ENCODE measurements around the gene GALNT14. TPM values are rescaled to one million over a fixed set of nuclear protein-coding genes. Genes with fewer than 3 reads are reported as not detected.
A peak's percentile ranks its signal among the peaks of the same experiment; 100 is the strongest.

Gene GALNT14
- total and polyA plus RNA-seq, 4 donors = 0.85 to 2.8 (median 2.4) TPM

GRCh38 chr2:31054842-31055388 lies 83.3 kb downstream of the GALNT14 start:
- Histone ChIP-seq H3K9ac (ENCODE audit: insufficient read depth in 1 of 2, low read length in 2 of 2) (no peak overlapping the region), H3K4me3 (no peak overlapping the region), H3K27ac (ENCODE audit: low read depth in 1 of 2, low read length in 1 of 2) (no peak overlapping the region), H3K36me3 (ENCODE audit: control insufficient read depth in 4 of 4, insufficient read depth in 4 of 4, low read length in 4 of 4) (no peaks in the 10 kb centered on the region), H3K27me3 (ENCODE audit: control insufficient read depth in 3 of 3, insufficient read depth in 3 of 3, low read length in 2 of 3) (no peaks in the 10 kb centered on the region), H3K9me3 (ENCODE audit: control insufficient read depth in 4 of 4, insufficient read depth in 3 of 4, low read length in 3 of 4) (peaks cover 0 to 2% (median 0%) of the 10 kb centered on the region in 4 donors), H3K4me1 (ENCODE audit: control insufficient read depth in 5 of 5, insufficient read depth in 5 of 5, low read length in 5 of 5) (peaks cover 0 to 6% (median 3%) of the 10 kb centered on the region in 5 donors)
- TF ChIP-seq, protein P1, sequence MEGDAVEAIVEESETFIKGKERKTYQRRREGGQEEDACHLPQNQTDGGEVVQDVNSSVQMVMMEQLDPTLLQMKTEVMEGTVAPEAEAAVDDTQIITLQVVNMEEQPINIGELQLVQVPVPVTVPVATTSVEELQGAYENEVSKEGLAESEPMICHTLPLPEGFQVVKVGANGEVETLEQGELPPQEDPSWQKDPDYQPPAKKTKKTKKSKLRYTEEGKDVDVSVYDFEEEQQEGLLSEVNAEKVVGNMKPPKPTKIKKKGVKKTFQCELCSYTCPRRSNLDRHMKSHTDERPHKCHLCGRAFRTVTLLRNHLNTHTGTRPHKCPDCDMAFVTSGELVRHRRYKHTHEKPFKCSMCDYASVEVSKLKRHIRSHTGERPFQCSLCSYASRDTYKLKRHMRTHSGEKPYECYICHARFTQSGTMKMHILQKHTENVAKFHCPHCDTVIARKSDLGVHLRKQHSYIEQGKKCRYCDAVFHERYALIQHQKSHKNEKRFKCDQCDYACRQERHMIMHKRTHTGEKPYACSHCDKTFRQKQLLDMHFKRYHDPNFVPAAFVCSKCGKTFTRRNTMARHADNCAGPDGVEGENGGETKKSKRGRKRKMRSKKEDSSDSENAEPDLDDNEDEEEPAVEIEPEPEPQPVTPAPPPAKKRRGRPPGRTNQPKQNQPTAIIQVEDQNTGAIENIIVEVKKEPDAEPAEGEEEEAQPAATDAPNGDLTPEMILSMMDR (IDR thresholded peaks at IDR 0.05; ENCODE audit: control extremely low read depth, extremely low read depth) = no peak
- WGBS, 2 donors = 72 to 73% methylated on average over 7 of the region's 7 CpGs
- DNase-seq (no peak), ATAC-seq (ENCODE audit: insufficient read depth, low FRiP score) (no peak)

- Histone ChIP-seq H3K9ac (ENCODE audit: insufficient read depth in 1 of 2, low read length in 2 of 2) (no peak overlapping the region), H3K36me3 (ENCODE audit: control insufficient read depth in 4 of 4, insufficient read depth in 4 of 4, low read length in 4 of 4) (no peaks in the 10 kb centered on the region), H3K27me3 (ENCODE audit: control insufficient read depth in 3 of 3, insufficient read depth in 3 of 3, low read length in 2 of 3) (no peaks in the 10 kb centered on the region), H3K4me1 (ENCODE audit: control insufficient read depth in 5 of 5, insufficient read depth in 5 of 5, low read length in 5 of 5) (peaks cover 0 to 6% (median 3%) of the 10 kb centered on the region in 5 donors), H3K9me3 (ENCODE audit: control insufficient read depth in 4 of 4, insufficient read depth in 3 of 4, low read length in 3 of 4) (peaks cover 0 to 2% (median 0%) of the 10 kb centered on the region in 4 donors), H3K27ac (ENCODE audit: low read depth in 1 of 2, low read length in 1 of 2) (no peak overlapping the region), H3K4me3 (no peak overlapping the region)
- DNase-seq (peak in 1 of 3 donors; percentile 16), ATAC-seq (ENCODE audit: insufficient read depth, low FRiP score) (no peak)
- 69 to 72% methylated on average over 6 of the region's 6 CpGs for WGBS, 2 donors
- TF ChIP-seq, protein P1 (IDR thresholded peaks at IDR 0.05; ENCODE audit: control extremely low read depth, extremely low read depth) = no peak
Measured at GRCh38 chr2:31053929-31054782, 84.1 kb downstream of the GALNT14 start.

DNA sequence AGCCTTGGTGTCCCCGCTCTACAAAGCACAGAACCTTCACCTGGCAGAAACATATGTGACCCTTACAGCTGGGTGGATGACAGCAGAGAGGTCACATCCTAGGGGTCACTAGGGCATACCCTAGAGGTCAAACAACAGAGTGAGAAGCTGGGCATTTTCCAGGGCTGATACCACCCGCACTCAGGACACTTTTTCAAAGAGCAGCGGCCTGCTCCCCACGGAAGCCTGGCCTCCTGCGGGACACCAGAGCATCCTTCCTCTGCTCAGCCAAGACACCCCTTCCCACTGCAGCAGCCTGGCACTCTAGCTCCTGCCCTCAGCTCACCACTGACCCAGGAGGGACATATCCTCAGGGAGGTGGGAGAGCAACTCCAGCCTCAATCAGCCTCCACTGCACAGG lies 86.0 kb downstream of the GALNT14 start:
- WGBS, 2 donors = 77 to 91% methylated on average over 5 of the region's 5 CpGs
- no peak for DNase-seq
- no peak for ATAC-seq (ENCODE audit: insufficient read depth, low FRiP score)
- H3K9me3 ChIP-seq (ENCODE audit: control insufficient read depth in 4 of 4, insufficient read depth in 3 of 4, low read length in 3 of 4) = no peaks in the 10 kb centered on the region
- no peaks in the 10 kb centered on the region for H3K27me3 ChIP-seq (ENCODE audit: control insufficient read depth in 3 of 3, insufficient read depth in 3 of 3, low read length in 2 of 3)
- H3K27ac ChIP-seq (ENCODE audit: low read depth in 1 of 2, low read length in 1 of 2) = no peak overlapping the region
- H3K4me3 ChIP-seq = no peak overlapping the region
- TF ChIP-seq, protein P1 (IDR thresholded peaks at IDR 0.05; ENCODE audit: control extremely low read depth, extremely low read depth) = no peak
- H3K9ac ChIP-seq (ENCODE audit: insufficient read depth in 1 of 2, low read length in 2 of 2) = no peak overlapping the region
- H3K4me1 ChIP-seq (ENCODE audit: control insufficient read depth in 5 of 5, insufficient read depth in 5 of 5, low read length in 5 of 5) = peaks cover 0 to 6% (median 3%) of the 10 kb centered on the region in 5 donors
- H3K36me3 ChIP-seq (ENCODE audit: control insufficient read depth in 4 of 4, insufficient read depth in 4 of 4, low read length in 4 of 4) = no peaks in the 10 kb centered on the region
